HT-29 (cell line): ENCODE data around the gene KLRD1. TPM values are rescaled to one million over a fixed set of nuclear protein-coding genes. Genes with fewer than 3 reads are reported as not detected.
"Not testable (repeated sequence)": the region's sequence is repeated elsewhere in the genome, so short reads cannot be mapped to it uniquely, and the experiment has no call there.

Experiments
- DNase-seq: peaks from one replicate; pipeline ENCODE4 v3.0.0-alpha.2; 2015; ENCODE audit warnings: low spot score
- total RNA-seq: library from RNA; depleted of rRNA; stranded (reverse); fragments of >200 nt; shearing (Covaris generic); gene quantifications from 2 replicates; pipeline ENCODE4 v1.2.3, GENCODE V29; 2014

The KLRD1 gene
- total RNA-seq, 1 experiment from 2014 or later = not detected

DNA sequence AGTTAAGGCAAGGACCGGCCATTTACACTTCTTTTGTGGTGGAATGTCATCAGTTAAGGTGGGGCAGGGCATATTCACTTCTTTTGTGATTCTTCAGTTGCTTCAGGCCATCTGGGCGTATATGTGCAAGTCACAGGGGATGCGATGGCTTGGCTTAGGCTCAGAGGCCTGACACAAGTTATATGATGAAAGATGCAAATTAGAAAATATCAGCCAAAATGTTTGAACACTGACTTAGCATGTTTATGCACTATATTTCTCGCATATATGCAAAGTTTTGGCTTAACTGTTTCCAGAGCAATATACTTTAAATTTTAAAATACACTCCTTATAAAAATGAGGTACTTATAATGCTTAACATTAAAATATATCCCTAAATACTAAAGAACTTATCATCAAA lies 30.8 kb downstream of the KLRD1 start:
- not testable (repeated sequence) for DNase-seq

DNA sequence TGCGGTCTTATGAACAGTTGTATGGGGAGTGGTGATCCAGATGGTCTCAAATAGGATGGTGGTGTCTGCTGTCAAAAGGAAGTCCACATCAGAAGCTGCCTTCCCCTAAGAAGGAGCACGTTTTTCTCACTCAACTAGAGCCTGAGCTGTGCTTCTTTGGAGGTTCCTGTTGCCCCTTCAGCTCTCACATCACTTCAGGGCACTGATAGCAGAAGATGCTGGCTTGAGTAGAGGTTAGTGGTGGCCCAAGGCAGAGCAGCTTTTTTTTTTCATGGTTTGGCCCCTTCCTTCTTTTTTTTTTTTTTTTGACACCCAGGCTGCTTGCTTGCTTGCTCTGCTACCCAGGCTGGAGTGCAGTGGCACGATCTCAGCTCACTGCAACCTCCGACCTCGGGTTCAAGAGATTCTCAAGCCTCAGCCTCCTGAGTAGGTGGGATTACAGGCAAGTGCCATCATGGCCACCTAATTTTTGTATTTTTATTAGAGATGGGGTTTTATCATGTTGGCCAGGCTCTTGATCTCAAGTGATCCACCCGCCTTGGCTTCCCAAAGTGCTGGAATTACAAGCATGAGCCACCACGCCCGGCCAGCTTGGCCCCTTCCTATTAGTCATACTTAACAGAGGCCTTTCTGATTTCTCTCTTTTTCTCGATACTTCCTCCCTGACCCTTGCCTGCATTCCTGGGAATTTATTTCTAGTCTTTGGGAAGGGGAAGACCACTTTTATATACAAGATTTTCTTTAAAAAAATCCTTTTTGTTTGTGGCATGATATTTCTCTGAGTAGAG lies 31.6 kb downstream of the KLRD1 start:
- no peak for DNase-seq

DNA sequence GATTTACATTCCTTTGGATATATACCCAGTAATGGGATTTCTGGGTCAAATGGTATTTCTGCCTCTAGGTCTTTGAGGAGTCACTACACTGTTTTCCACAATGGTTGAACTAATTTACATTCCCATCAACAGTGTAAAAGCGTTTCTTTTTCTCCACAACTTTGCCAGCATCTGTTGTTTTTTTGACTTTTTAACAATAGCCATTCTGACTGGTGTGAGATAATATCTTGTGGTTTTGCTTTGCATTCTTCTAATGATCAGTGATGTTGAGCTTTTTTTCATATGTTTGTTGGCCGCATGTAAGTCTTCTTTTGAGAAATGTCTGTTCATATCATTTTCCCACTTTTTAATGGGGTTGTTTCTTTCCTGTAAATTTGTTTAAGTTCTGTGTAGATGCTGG lies 33.3 kb downstream of the KLRD1 start:
- not testable (repeated sequence) for DNase-seq

DNA sequence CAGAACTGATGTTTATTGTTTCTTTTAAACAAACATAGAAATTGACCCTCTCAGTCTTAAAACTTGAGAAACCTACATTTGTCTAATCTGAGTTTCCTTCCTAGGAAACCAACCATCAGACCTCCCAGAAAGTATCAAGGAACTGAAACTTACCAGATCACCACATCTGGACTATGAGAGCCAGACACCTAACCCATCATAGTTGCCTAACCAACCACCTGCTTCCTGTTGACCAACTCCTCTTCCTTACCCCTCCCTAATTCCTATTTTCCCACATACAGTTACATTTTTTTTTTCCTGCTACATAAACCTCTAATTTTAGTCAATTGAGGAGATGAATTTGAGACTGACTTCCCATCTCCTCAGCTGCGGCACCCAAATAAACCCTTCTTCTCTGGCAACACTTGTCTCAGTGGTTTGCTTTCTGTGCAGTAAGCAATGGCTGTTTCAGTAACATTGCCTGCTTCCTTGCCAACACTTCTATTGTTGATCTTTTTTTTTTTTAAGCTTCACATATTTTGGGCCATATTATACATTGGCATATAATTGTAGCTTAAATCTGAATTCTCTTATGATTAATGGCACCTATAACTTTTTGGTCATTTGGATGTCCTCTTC lies 34.3 kb downstream of the KLRD1 start:
- DNase-seq = no peak

DNA sequence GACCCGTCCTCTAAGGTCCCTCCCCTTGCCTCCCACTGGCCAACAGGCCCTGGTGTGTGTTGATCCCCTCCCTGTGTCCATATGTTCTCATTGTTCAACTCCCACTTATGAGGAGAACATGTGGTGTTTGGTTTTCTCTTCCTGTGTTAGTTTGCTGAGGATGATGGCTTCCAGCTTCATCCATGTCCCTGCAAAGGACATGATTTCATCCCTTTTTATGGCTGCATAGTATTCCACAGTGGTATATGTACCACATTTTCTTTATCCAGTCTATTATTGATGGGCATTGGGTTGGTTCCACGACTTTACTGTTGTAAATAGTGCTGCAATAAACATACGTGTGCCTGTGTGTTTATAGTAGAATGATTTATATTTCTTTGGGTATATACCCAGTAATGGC lies 43.8 kb downstream of the KLRD1 start:
- DNase-seq = not testable (repeated sequence)

DNA sequence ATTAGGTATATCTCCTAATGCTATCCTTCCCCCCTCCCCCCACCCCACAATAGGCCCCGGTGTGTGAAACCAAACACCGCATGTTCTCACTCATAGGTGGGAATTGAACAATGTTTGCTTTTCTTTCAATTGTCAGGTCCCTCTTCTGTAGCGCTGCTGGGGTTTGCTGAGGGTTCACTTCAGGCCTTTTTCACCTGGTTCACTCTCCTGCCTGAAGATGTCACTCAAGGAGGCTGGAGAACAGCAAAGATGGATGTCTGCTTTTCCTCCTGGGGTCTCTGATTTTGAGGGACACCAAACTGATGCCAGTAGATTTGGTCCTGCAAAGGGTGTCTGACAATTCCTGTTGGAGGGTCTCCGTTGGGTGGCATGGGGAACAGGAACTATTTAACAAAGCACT lies 46.4 kb downstream of the KLRD1 start:
- no peak for DNase-seq

DNA sequence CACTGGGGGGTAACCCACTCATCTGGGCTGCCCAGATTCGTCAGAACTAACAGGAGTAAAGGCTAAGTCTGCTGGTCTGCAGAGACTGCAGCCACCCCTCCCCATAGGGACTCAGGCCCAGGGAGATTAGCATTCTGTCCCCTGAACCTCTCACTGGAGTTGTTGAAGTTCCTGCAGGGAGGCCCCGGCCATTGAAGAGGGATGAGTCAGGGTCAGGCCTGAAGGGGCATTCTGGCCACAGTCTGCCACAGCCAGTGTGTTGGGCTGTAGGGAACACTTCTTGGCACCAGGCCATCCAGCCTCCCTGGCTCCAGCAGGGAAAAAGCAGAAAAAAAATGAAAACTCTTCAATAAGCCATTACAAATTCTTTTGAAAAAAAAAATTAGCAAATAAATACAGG lies 46.8 kb downstream of the KLRD1 start:
- DNase-seq = no peak

DNA sequence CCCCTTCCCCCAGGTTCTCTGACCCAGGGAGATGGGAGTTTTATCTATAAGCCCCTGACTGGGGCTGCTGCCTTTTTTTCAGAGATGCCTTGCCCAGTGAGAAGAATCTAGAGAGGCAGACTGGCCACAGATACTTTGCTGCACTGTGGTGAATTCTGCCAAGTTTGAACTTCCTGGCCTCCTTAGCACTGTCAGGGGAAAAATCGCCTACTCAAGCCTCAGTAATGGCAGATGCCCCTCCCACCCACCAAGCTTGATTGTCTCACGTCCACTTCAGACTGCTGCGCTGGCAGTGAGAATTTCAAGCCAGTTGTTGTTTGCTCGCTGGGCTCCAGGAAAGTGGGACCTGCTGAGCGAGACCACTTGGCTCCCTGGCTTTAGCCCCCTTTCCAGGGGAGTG lies 50.5 kb downstream of the KLRD1 start:
- no peak for DNase-seq

DNA sequence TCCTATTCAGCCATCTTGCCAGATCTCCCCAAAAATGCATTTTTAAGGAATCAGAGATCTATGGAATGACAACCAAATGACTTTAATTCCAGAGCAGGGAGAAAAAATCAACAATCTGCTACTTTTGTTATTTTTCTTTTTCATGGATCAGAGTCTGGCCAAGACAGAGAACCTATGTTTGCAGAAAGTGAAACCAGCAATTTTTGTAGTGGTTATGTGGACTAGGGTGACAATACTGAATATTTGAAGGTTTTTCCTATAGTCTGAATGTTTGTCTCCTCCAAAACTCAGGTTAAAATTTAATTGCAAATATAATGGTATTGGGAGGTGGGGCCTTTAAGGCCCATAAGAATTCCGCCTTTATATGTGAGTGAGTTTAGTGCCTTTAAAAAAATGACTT lies 51.3 kb downstream of the KLRD1 start:
- DNase-seq = no peak

DNA sequence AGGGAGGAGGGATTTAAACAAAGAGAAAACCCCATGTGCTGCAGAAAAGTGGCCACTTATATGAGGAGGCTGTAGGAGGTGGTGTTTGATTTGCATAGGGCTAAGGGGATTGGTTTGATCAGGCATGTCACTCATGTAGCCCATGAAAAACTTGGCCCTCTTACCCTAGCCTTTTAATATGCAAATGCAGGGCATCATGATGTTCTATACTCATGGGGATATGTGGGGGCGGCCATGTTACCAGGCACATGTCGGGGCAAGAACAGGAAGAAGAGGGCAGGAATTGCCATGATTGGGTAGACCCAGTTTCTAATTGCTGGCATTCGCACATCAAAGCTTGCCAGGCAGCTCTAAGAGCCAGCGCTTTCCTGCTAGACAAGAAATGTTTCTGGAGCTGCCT lies 53.4 kb downstream of the KLRD1 start:
- no peak for DNase-seq

DNA sequence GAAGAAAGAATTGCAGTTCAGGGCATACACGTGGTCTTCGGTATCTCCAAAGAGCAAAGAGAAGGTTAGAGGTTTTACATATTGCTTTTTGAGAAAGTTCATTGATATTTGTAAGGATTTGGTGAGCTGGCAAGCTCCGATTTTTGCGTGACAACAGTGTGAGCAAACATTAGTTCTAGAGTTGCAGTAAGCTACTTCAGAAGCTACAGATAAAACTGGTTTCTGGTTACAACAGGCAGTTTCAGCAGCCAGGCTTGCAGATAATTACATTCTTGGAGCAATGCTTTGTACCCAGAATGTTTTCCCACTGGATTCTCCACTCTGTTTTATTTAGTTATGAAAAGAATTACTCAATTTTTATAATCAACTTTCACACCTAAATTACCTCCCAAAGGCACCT lies 54.0 kb downstream of the KLRD1 start:
- no peak for DNase-seq

DNA sequence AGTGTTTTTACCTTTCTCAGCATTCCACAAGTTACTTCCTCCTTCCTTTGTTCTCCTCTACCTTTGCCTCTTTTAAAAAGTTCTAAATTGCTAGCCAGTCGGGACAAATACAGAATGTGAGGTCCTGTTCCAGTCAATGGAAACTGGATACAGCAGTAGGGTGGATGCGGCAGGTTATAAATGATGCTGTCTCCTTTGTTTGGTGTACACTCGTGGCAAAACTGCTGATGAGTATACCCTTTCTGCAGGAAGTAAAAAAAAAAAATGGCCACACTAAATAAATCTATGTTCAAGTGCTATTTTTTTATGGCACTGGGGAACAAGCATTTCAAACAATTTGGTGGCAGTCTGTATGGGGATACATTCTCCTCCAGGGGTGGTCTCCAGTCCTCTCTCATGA lies 54.7 kb downstream of the KLRD1 start:
- peak; percentile 25 for DNase-seq

DNA sequence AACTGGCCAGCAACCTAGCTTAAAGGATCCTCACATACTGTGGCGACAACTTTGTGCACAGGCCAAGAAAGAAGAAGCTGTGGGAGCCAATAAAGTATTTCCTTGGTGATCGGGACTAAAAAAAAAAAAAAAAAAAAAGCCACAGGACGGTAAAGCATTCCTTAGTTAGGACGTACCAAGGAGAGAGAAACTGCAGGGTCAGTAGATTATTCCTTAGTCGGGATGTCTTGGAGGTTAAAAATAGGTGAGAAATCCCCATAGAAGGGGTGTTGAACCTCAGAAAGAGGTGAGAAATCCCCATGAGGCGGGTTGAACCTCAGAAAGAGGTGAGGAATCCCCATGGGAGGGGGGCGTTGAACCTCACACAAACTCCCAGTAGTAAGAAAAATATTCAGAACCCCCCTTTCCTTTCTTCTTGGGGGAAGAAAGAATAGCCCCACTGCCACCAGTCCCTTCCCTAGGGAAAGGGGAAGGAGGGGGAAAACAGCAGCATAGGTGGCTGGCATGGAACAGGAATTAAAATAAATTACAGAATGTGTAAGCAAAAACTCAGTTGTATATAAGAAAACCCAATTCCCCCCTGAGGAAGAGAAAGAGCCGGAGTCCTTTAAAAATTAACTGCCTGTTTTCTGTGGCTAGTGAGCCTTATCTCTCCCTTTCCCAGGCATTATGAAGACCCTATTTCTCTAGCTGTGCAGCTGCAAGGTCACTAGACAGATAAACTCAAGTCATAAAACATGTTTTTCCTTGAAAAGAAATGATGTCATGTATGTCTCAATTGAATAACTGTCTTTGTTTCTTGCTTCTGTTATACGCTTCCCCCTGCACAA lies 55.4 kb downstream of the KLRD1 start:
- DNase-seq = peak; percentile 36

DNA sequence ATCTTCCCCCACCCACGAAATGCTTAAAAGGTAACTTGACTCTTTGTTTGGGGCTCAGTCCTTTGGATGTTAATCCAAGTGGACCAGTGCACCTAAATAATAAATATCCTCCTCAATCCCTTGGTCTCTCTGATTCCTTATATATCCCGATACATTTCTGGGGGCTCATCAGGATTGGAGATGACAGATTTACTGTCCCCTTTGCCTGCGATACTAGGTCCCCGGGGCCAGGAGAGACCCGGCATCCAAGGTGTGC lies 55.9 kb downstream of the KLRD1 start:
- DNase-seq = peak; percentile 34

DNA sequence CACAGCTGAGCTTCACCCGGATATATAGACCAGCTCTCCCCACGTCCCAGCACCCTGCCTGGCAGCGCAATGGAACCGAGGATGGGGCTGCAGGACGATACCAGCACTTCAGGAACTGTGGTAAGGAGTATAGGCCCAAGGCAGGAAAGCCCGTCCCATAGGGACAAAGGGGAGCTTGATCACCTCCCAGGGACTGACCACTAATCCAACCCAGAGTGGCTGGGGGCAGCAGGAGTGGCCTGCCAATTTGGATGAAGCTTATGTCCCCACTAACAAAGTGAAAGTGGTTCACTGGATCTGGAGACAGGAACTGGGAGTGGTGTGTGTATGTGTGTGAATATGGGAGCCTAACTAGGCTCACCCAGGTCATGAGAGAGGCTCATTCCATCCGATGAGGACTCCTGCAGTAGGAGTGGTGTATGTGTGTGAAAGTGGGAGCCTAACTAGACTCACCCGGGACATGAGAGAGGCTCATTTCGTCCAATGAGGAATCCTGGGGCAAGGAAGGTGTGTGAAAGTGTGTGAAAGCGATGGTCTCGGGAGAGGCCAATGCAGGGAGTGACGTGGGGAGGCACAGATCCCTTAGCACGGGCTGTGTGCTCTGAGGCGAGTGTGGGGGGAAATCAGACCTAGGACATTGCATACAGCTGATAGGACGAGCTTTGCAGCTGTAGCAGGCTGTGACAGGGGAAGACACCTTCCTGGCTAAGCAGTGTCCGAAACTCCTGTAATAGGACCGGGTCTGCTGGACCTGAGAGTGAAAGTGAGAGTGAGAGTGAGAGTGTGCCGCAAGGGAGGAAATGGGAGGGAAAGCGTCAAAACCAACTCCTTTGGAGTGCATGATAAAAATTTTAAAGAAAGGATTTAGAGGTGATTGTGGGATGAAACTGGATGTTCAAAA lies 56.5 kb downstream of the KLRD1 start:
- DNase-seq = peak; percentile 75

DNA sequence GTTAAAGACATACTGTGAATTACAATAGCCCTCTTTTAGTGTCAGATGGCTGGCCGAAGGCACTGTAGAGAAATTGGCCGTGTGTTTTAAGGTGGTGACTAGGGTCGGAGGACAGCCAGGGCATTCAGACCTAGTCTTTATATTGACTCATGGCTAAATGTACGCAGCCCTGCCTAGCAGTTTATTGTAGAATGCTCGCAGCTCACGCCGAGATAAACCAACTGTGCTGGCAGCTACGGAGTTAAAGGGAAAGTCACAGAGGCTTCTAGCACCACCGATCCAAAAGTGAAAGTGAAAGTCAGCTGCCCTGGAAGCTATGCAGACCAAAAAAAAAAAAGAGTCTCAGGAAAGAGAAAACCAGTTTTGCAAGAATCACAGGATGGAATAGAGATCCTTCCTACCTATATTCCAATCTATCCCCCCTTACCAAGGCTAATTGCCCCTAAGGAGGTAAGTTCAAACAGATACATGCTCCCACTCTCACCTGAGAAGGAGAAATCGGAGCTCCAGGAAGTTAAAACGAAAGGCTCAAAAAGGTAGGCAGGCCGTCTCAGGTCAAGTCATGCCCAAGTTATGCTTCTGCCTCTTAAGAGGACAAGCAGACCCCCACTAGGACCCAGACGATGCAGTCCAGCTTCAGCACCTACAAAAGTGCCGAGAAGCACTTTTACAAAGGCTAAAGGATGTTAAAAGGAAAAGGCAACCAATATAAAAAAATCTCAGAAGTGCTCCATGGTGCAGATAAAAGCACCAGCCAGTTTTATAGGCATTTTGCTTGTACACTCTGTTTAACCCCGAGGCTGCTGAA lies 57.3 kb downstream of the KLRD1 start:
- DNase-seq = peak; percentile 94

DNA sequence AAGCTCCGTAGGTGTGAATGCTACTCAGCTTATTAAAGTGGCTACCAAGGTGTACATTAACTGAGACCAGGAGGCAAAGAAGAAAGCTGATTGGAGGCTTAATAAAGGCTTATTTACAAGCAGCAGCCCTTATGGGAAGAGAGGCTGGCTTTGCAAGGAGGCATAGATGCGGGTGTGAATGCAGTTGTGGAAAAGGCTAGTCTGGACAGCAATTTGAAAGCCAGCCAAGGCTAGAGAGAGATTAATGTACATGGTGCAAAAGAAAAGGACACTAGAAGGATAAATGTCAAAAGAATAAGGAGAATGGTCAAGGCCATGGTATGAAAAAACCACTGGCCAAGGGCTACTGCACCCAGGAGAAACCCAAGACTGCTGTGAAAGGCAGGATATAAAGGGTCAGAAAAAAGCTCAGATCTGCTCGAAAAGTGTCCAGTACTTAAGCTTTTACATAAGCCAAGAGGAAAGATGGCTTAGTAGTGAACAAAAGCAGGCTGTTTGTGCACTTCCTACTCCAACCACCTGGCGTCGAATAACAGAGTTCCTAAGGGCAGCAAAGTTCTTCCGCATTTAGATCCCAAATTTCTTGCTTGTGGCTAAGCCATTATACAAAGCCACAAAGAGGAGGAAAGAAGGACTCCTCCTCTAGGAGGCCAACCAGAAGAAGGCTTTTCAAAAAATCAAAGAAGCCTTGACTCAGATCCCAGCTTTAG lies 58.2 kb downstream of the KLRD1 start:
- DNase-seq = peak; percentile 64

DNA sequence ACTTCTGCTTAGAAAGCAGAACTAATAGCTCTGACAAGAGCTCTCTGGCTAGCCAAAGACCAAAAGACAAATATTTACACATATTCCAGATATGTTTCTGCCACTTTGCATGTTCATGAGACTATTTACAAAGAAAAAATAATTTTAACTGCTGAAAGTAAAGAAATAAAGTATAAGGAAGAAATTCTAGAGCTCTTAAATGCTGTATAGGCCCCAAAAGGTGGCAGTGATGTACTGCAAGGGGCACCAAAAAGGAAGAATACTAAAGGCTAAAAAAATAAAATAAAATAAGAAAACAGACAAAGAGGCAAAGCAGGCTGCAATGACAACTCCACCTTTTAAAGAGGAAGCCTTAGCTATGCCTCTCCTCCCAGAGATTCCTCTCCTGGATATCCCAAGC lies 59.2 kb downstream of the KLRD1 start:
- DNase-seq = peak; percentile 44

DNA sequence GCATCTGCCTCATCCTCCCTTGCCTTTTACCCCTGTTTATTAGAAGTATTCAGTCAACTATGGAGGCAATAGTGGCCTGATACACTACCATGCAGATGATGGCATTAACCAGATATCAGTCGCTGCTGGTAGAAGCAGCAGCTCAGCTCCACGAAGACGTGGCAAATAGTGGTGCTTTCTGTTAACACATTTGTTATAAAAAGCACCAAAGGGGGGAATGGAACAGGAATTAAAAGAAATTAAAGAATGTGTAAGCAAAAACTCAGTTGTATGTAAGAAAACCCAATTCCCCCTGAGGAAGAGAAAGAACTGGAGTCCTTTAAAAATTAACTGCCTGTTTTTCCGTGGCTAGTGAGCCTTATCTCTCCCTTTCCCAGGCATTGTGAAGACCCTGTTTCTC lies 60.0 kb downstream of the KLRD1 start:
- DNase-seq = not testable (repeated sequence)
